ENCODE measurements around the gene ZNF683. TPM values are rescaled to one million over a fixed set of nuclear protein-coding genes. Genes with fewer than 3 reads are reported as not detected.

Gene ZNF683
- total and polyA plus RNA-seq, 4 donors, result 0.09 to 0.17 TPM; not detected in 2

GRCh38 chr1:26315874-26316850 is 56.4 kb downstream of the ZNF683 start:
- no peaks in the 10 kb centered on the region for H3K9me3 ChIP-seq (ENCODE audit: control insufficient read depth in 4 of 4, low read length in 3 of 4)
- WGBS, result 89% methylated on average over 8 of the region's 8 CpGs
- H3K27me3 ChIP-seq (ENCODE audit: control insufficient read depth in 4 of 4, insufficient read depth in 4 of 4, low read length in 3 of 4), result no peaks in the 10 kb centered on the region
- no peaks in the 10 kb centered on the region for H3K36me3 ChIP-seq (ENCODE audit: control insufficient read depth in 4 of 4, insufficient read depth in 3 of 4, low read depth in 1 of 4, low read length in 3 of 4)
- no peak overlapping the region for H3K9ac ChIP-seq (ENCODE audit: low read depth in 1 of 2, low read length in 2 of 2)
- H3K4me1 ChIP-seq (ENCODE audit: control insufficient read depth in 4 of 4, insufficient read depth in 4 of 4, low read length in 3 of 4), result peaks cover 0 to under 1% (median 0%) of the 10 kb centered on the region in 4 donors
- no peak overlapping the region for H3K27ac ChIP-seq (ENCODE audit: low read depth in 1 of 2, low read length in 2 of 2)
- TF ChIP-seq, protein P1, sequence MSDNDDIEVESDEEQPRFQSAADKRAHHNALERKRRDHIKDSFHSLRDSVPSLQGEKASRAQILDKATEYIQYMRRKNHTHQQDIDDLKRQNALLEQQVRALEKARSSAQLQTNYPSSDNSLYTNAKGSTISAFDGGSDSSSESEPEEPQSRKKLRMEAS (IDR thresholded peaks at IDR 0.05), result no peak
- TF ChIP-seq, protein P2, sequence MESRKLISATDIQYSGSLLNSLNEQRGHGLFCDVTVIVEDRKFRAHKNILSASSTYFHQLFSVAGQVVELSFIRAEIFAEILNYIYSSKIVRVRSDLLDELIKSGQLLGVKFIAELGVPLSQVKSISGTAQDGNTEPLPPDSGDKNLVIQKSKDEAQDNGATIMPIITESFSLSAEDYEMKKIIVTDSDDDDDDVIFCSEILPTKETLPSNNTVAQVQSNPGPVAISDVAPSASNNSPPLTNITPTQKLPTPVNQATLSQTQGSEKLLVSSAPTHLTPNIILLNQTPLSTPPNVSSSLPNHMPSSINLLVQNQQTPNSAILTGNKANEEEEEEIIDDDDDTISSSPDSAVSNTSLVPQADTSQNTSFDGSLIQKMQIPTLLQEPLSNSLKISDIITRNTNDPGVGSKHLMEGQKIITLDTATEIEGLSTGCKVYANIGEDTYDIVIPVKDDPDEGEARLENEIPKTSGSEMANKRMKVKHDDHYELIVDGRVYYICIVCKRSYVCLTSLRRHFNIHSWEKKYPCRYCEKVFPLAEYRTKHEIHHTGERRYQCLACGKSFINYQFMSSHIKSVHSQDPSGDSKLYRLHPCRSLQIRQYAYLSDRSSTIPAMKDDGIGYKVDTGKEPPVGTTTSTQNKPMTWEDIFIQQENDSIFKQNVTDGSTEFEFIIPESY (IDR thresholded peaks at IDR 0.05), result no peak
- TF ChIP-seq, protein P3, sequence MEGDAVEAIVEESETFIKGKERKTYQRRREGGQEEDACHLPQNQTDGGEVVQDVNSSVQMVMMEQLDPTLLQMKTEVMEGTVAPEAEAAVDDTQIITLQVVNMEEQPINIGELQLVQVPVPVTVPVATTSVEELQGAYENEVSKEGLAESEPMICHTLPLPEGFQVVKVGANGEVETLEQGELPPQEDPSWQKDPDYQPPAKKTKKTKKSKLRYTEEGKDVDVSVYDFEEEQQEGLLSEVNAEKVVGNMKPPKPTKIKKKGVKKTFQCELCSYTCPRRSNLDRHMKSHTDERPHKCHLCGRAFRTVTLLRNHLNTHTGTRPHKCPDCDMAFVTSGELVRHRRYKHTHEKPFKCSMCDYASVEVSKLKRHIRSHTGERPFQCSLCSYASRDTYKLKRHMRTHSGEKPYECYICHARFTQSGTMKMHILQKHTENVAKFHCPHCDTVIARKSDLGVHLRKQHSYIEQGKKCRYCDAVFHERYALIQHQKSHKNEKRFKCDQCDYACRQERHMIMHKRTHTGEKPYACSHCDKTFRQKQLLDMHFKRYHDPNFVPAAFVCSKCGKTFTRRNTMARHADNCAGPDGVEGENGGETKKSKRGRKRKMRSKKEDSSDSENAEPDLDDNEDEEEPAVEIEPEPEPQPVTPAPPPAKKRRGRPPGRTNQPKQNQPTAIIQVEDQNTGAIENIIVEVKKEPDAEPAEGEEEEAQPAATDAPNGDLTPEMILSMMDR (IDR thresholded peaks at IDR 0.05; ENCODE audit: low read depth, low read length, missing input control), result no peak
- TF ChIP-seq HNF4A (conservative IDR thresholded peaks at IDR 0.05), result no peak
- TF ChIP-seq RXRA (IDR thresholded peaks at IDR 0.05), result no peak
- no peak for TF ChIP-seq FOXA2 (IDR thresholded peaks at IDR 0.05)
- TF ChIP-seq JUND (IDR thresholded peaks at IDR 0.05), result no peak
- no peak for TF ChIP-seq GABPA (IDR thresholded peaks at IDR 0.05 in 1 of 2, conservative IDR thresholded peaks at IDR 0.05 in 1 of 2)
- TF ChIP-seq RAD21 (IDR thresholded peaks at IDR 0.05), result no peak
- TF ChIP-seq REST (IDR thresholded peaks at IDR 0.05), result no peak
- TF ChIP-seq YY1 (IDR thresholded peaks at IDR 0.05), result no peak
- no peak for TF ChIP-seq HNF4G (IDR thresholded peaks at IDR 0.05)
- no peak for TF ChIP-seq FOXA1 (IDR thresholded peaks at IDR 0.05)
- no peak for TF ChIP-seq EGR1 (IDR thresholded peaks at IDR 0.05; ENCODE audit: low read depth in 2 of 2)
- no peak for TF ChIP-seq TAF1 (conservative IDR thresholded peaks at IDR 0.05)
- TF ChIP-seq SP1 (IDR thresholded peaks at IDR 0.05), result no peak
- TF ChIP-seq, protein P4, sequence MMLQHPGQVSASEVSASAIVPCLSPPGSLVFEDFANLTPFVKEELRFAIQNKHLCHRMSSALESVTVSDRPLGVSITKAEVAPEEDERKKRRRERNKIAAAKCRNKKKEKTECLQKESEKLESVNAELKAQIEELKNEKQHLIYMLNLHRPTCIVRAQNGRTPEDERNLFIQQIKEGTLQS (IDR thresholded peaks at IDR 0.05), result no peak
- no peak overlapping the region for H3K4me3 ChIP-seq (ENCODE audit: low read depth in 1 of 3, low read length in 3 of 3)
- no peak for DNase-seq (ENCODE audit: low spot score)

All from liver (tissue), 9 donors.